HEK293 (cell line): ENCODE results near the gene PRPF38B.

Source experiments
- ATF2 ChIP-seq: fragments of 450-650 bp; formaldehyde crosslinking; IDR thresholded peaks from 2 replicates; pipeline ENCODE4 v1.5.1; 2016; ENCODE audit warnings: missing biosample characterization, missing genetic modification characterization, low read depth
- BCL6B ChIP-seq: fragments of 450-650 bp; formaldehyde crosslinking; IDR thresholded peaks from 2 replicates; pipeline ENCODE4 v1.5.1; 2017; ENCODE audit warnings: missing biosample characterization, missing genetic modification characterization
- IKZF3 ChIP-seq: fragments of 450-650 bp; IDR thresholded peaks from 2 replicates; pipeline ENCODE4 v1.5.0; 2018; ENCODE audit warnings: missing biosample characterization, mild to moderate bottlenecking, missing genetic modification characterization, moderate library complexity
- INSM2 ChIP-seq: fragments of 450-650 bp; formaldehyde crosslinking; IDR thresholded peaks from 2 replicates; pipeline ENCODE4 v1.5.1; 2016; ENCODE audit warnings: missing biosample characterization, missing genetic modification characterization
- KLF10 ChIP-seq: fragments of 450-650 bp; IDR thresholded peaks from 2 replicates; pipeline ENCODE4 v1.5.1; 2018; ENCODE audit warnings: missing biosample characterization, mild to moderate bottlenecking, missing genetic modification characterization
- KLF8 ChIP-seq: fragments of 450-650 bp; formaldehyde crosslinking; IDR thresholded peaks from 2 replicates; pipeline ENCODE4 v1.5.1; 2016; ENCODE audit warnings: missing biosample characterization, missing genetic modification characterization
- PRDM4 ChIP-seq: fragments of 450-650 bp; formaldehyde crosslinking; IDR thresholded peaks from 2 replicates; pipeline ENCODE4 v1.5.1; 2017; ENCODE audit warnings: missing biosample characterization, missing genetic modification characterization
- SCRT1 ChIP-seq: fragments of 450-650 bp; formaldehyde crosslinking; IDR thresholded peaks from 2 replicates; pipeline ENCODE4 v1.5.1; 2016; ENCODE audit warnings: missing biosample characterization, missing genetic modification characterization, borderline replicate concordance
- SP7 ChIP-seq: fragments of 450-650 bp; formaldehyde crosslinking; IDR thresholded peaks from 2 replicates; pipeline ENCODE4 v1.5.1; 2016; ENCODE audit warnings: missing biosample characterization, missing genetic modification characterization
- TCF7L2 ChIP-seq: IDR thresholded peaks from 2 replicates; pipeline ENCODE4 v1.6.1; 2011; ENCODE audit warnings: low read depth, mild to moderate bottlenecking, inconsistent platforms, low read length, moderate library complexity, borderline replicate concordance
- ZFHX2 ChIP-seq: fragments of 450-650 bp; formaldehyde crosslinking; conservative IDR thresholded peaks from 2 replicates; pipeline ENCODE4 v1.5.1; 2016; ENCODE audit warnings: missing biosample characterization, missing genetic modification characterization
- ZFP3 ChIP-seq: fragments of 450-650 bp; formaldehyde crosslinking; IDR thresholded peaks from 2 replicates; pipeline ENCODE4 v1.5.1; 2016; ENCODE audit warnings: low read depth, missing biosample characterization, missing genetic modification characterization
- ZIC2 ChIP-seq: fragments of 450-650 bp; formaldehyde crosslinking; IDR thresholded peaks from 2 replicates; pipeline ENCODE4 v1.5.1; 2016; ENCODE audit warnings: missing biosample characterization, missing genetic modification characterization
- ZNF112 ChIP-seq: fragments of 450-650 bp; formaldehyde crosslinking; IDR thresholded peaks from 2 replicates; pipeline ENCODE4 v1.5.0; 2017; ENCODE audit warnings: missing biosample characterization, missing genetic modification characterization
- ZNF140 ChIP-seq: fragments of 450-650 bp; formaldehyde crosslinking; IDR thresholded peaks from 2 replicates; pipeline ENCODE4 v1.5.1; 2016; ENCODE audit warnings: missing biosample characterization, missing genetic modification characterization
- ZNF146 ChIP-seq: fragments of 450-650 bp; formaldehyde crosslinking; IDR thresholded peaks from 2 replicates; pipeline ENCODE4 v1.5.1; 2016; ENCODE audit warnings: missing biosample characterization, missing genetic modification characterization
- ZNF174 ChIP-seq: fragments of 450-650 bp; formaldehyde crosslinking; IDR thresholded peaks from 2 replicates; pipeline ENCODE4 v1.5.0; 2017; ENCODE audit warnings: missing biosample characterization, mild to moderate bottlenecking, missing genetic modification characterization
- ZNF223 ChIP-seq: fragments of 450-650 bp; formaldehyde crosslinking; IDR thresholded peaks from 2 replicates; pipeline ENCODE4 v1.5.1; 2016; ENCODE audit warnings: missing biosample characterization, missing genetic modification characterization
- ZNF23 ChIP-seq: fragments of 450-650 bp; formaldehyde crosslinking; IDR thresholded peaks from 2 replicates; pipeline ENCODE4 v1.5.1; 2016; ENCODE audit warnings: missing biosample characterization, missing genetic modification characterization, borderline replicate concordance
- ZNF239 ChIP-seq: fragments of 450-650 bp; formaldehyde crosslinking; IDR thresholded peaks from 2 replicates; pipeline ENCODE4 v1.5.1; 2016; ENCODE audit warnings: missing biosample characterization, missing genetic modification characterization
- ZNF391 ChIP-seq: fragments of 450-650 bp; formaldehyde crosslinking; IDR thresholded peaks from 2 replicates; pipeline ENCODE4 v1.5.1; 2016; ENCODE audit warnings: low read depth, missing biosample characterization, missing genetic modification characterization, borderline replicate concordance
- ZNF488 ChIP-seq: fragments of 450-650 bp; formaldehyde crosslinking; IDR thresholded peaks from 2 replicates; pipeline ENCODE4 v1.5.1; 2016; ENCODE audit warnings: missing biosample characterization, missing genetic modification characterization
- ZNF513 ChIP-seq: fragments of 450-650 bp; IDR thresholded peaks from 2 replicates; pipeline ENCODE4 v1.5.1; 2018; ENCODE audit warnings: missing biosample characterization, missing genetic modification characterization
- ZNF530 ChIP-seq: fragments of 450-650 bp; formaldehyde crosslinking; IDR thresholded peaks from 2 replicates; pipeline ENCODE4 v1.5.1; 2016; ENCODE audit warnings: low read depth, missing biosample characterization, missing genetic modification characterization
- ZNF549 ChIP-seq: fragments of 450-650 bp; IDR thresholded peaks from 2 replicates; pipeline ENCODE4 v1.5.1; 2018; ENCODE audit warnings: missing biosample characterization, missing genetic modification characterization, mild to moderate bottlenecking, inconsistent platforms, moderate library complexity
- ZNF558 ChIP-seq: fragments of 450-650 bp; formaldehyde crosslinking; IDR thresholded peaks from 2 replicates; pipeline ENCODE4 v1.5.1; 2016; ENCODE audit warnings: missing biosample characterization, missing genetic modification characterization
- ZNF596 ChIP-seq: fragments of 450-650 bp; IDR thresholded peaks from 2 replicates; pipeline ENCODE4 v1.5.0; 2018; ENCODE audit warnings: missing biosample characterization, mild to moderate bottlenecking, missing genetic modification characterization, moderate library complexity
- ZNF600 ChIP-seq: fragments of 450-650 bp; formaldehyde crosslinking; IDR thresholded peaks from 2 replicates; pipeline ENCODE4 v1.5.1; 2016; ENCODE audit warnings: missing biosample characterization, missing genetic modification characterization
- ZNF629 ChIP-seq: fragments of 450-650 bp; formaldehyde crosslinking; IDR thresholded peaks from 2 replicates; pipeline ENCODE4 v1.5.1; 2017; ENCODE audit warnings: missing biosample characterization, missing genetic modification characterization
- ZNF701 ChIP-seq: fragments of 450-650 bp; formaldehyde crosslinking; IDR thresholded peaks from 2 replicates; pipeline ENCODE4 v1.5.1; 2016; ENCODE audit warnings: missing biosample characterization, missing genetic modification characterization
- ZNF707 ChIP-seq: fragments of 450-650 bp; formaldehyde crosslinking; IDR thresholded peaks from 2 replicates; pipeline ENCODE4 v1.5.1; 2016; ENCODE audit warnings: missing biosample characterization, missing genetic modification characterization
- ZNF747 ChIP-seq: fragments of 450-650 bp; formaldehyde crosslinking; IDR thresholded peaks from 2 replicates; pipeline ENCODE4 v1.5.1; 2016; ENCODE audit warnings: missing biosample characterization, missing genetic modification characterization

Gene PRPF38B

GRCh38 chr1:108691942-108692723 lies at the start of gene PRPF38B (continued):
- TF ChIP-seq PRDM4 (no peak), KLF10 (tag by site-specific recombination) (no peak), ZNF239 (tag by site-specific recombination) (no peak), ZNF558 (tag by site-specific recombination) (no peak), ZNF513 (no peak), ZNF140 (tag by site-specific recombination) (no peak), ZNF146 (tag by site-specific recombination) (no peak), ZNF747 (tag by site-specific recombination) (no peak), ZFP3 (tag by site-specific recombination) (no peak), ZNF223 (tag by site-specific recombination) (no peak), KLF8 (no peak), ZNF530 (tag by site-specific recombination) (no peak), BCL6B (tag by site-specific recombination) (no peak), ZIC2 (tag by site-specific recombination) (no peak), ZNF488 (tag by site-specific recombination) (no peak), INSM2 (tag by site-specific recombination) (no peak; the same call in 1 of the 2 replicates), ZNF549 (tag by site-specific recombination) (no peak), ZFHX2 (tag by site-specific recombination) (no peak), ZNF600 (tag by site-specific recombination) (peak; percentile 66; the same call in 1 of the 2 replicates), ZNF701 (tag by site-specific recombination) (no peak), ZNF23 (tag by site-specific recombination) (no peak), ZNF174 (no peak), TCF7L2 (no peak), SCRT1 (tag by site-specific recombination) (no peak), ZNF391 (tag by site-specific recombination) (peak; percentile 46; the same call in 1 of the 2 replicates), ZNF707 (tag by site-specific recombination) (no peak), ATF2 (tag by site-specific recombination) (no peak), SP7 (peak; percentile 73), IKZF3 (tag by site-specific recombination) (no peak), ZNF112 (tag by site-specific recombination) (no peak), ZNF596 (tag by site-specific recombination) (peak; percentile 60; the same call in 1 of the 2 replicates), ZNF629 (peak; percentile 89)
